AML-193 (cell line): ENCODE measurements around the gene ATRN.

ENCODE experiments used
- DNase-seq, 2 experiments: peaks; one replicate each; lab custom pipeline; 2025; lab: John Stamatoyannopoulos, UW

ATRN gene

DNA sequence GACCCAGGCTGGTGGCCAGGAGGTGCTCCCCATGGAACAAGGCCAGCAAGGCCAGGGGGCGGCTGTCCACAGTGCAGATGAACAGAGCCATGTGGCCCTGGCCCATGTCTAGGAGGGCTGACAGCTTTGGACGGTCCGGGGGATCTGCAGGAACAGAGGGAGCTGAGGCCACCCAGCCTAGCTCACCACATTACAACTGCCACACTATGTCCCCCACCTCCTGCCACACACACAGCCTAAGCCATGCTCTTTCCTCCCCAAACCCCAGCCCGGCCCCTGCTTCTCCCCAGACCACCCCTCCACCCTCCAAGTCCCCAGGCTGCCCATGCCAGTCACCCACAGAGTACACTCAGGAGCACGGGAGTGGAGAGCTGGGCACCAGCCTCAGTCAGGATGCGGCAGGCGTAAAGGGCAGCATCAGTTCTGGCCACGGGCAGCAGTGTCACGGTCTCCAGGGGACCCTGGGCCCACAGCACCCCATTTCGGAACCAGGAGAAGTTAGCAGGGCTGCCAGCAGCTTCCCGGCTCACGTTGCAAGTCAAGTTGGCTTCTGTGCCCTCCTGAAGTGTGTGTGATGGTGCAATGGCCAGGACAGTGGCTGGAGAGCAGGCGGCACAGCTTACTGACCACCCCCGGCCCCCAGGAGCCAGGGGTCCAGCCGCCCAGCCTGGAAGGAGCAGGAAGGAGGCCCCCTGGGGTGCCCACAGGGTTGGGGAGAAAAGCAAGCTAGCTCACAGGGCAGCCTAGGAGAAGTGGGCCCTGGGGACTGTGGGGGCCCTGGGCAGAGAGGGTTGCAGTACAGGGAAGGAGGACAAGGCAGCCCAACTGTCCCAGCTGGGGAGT is 226.1 kb downstream of the ATRN start:
- no peak for DNase-seq

DNA sequence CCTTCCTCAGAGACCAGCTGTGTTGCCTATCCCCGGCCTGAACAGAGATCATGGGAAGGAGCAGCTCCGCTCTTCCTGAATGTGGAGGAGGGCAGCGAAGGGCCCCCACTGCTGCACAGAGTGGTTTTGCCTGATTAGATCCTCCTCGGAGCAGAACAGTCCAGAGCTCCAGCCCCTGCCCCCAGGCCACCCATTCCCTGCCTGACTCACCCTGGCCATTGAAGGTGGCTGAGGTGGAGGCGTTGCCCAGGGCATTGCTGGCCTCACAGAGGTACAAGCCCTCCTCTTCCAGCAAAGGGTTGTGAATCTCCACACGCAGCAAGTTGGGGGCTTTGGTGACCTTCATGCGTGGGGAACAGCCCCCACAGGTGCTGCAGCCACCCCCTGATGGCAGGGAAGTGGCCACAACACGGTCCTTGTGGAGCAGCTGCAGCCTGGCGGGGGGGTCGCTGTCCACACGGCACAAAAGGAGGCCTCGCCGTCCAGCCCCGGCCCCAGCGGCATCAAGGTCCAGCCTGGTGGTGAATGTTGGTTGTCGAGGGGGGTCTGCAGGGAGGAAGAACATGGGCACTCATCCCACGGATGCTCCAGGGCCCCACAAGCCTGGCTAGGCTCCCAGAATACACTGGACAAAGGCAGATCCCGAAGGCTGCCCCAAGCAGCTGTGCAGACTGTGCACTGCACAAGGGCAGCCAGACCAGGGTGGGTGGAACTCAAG is 226.9 kb downstream of the ATRN start:
- no peak for DNase-seq

DNA sequence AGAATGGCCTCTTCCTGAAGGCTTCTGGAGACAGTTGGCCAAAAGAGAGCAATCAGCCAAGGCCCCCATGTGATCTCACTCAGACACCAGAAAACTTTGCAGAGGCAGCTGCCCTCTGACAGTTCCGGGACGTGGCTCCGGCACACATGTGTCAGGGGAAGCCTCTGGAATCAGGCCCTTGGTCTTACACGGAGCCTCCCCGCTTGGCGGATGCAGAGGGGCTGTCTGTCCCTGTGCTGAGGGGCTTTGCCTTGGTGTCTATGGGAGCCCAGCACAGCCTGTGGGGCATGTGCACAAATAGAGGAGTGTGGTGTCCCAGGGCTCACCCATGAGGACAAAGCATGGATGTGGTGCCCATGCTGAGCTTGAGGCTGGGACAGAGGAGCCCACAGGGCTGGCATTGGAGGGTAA is 227.8 kb downstream of the ATRN start:
- DNase-seq = no peak

DNA sequence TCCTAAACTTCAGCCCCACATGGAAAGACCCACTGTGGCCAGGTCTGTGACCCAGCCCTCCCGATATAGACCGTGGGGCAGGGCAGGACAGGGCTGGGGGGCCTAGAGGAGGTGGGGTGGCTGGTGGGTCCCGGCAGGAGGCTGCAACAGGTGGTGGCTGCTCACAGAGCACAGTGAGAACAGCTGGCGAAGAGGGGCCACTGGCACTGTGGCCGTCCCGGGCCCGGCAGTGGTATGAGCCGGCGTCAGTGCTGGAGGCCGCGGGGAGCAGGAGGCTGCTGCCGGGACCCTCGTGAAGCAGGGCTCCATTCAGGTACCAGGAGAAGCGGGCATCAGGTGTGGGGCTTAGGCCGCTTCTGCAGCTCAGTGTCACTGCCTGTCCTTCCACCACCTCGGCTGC is 228.2 kb downstream of the ATRN start:
- no peak for DNase-seq
